MM.1S (cell line): ENCODE data around the gene PDSS2.

Experiments used
- EZH2 ChIP-seq: fragments of 300-600 bp; sonication (generic); optimal IDR thresholded peaks from 2 replicates; pipeline ENCODE3; 2017; ENCODE audit warnings: low read depth, mild to moderate bottlenecking, antibody characterized with exemption, low read length, mixed read lengths
- TF ChIP-seq, protein P1 (sequence below): fragments of 300-600 bp; sonication (generic); IDR thresholded peaks from 2 replicates; pipeline ENCODE4 v1.5.1; 2016; ENCODE audit warnings: antibody characterized with exemption, low read length, mixed read lengths

DNA sequence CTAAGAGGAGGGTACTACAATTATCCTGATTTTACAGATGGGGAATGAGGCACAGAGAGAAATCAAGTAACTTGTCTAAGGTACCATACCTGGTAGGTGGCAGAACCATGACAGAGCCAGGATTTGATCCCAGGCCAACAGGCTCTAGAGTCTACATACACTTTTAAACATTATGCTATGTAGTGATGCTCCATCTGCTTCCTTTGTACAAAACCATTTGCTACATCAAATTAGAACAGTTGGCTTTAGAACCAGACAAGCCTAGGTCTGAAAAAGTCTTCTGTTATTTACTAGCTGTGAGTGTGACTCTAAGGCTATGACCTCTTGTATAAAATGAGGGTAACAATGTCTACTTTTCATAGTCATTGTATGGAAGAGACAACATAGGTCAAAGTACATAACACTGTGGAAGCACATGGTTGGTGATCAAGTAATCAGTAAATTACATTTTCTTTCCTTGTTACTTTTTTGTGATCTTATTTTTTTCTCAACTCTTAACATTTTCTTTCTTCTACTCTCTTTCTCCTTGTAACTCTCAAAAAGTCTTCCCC is 122.1 kb downstream of the PDSS2 start:
- TF ChIP-seq, protein P1, sequence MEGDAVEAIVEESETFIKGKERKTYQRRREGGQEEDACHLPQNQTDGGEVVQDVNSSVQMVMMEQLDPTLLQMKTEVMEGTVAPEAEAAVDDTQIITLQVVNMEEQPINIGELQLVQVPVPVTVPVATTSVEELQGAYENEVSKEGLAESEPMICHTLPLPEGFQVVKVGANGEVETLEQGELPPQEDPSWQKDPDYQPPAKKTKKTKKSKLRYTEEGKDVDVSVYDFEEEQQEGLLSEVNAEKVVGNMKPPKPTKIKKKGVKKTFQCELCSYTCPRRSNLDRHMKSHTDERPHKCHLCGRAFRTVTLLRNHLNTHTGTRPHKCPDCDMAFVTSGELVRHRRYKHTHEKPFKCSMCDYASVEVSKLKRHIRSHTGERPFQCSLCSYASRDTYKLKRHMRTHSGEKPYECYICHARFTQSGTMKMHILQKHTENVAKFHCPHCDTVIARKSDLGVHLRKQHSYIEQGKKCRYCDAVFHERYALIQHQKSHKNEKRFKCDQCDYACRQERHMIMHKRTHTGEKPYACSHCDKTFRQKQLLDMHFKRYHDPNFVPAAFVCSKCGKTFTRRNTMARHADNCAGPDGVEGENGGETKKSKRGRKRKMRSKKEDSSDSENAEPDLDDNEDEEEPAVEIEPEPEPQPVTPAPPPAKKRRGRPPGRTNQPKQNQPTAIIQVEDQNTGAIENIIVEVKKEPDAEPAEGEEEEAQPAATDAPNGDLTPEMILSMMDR = no peak
- no peak for TF ChIP-seq EZH2
